Fibroblast of skin of right biceps (primary cell): ENCODE measurements around the gene SMIM27.
"Not testable (repeated sequence)": the region's sequence is repeated elsewhere in the genome, so short reads cannot be mapped to it uniquely, and the experiment has no call there.

Experiments
- DNase-seq: peaks from one replicate; pipeline ENCODE4 v3.0.0-alpha.2; 2013

Gene SMIM27, protein sequence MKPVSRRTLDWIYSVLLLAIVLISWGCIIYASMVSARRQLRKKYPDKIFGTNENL

DNA sequence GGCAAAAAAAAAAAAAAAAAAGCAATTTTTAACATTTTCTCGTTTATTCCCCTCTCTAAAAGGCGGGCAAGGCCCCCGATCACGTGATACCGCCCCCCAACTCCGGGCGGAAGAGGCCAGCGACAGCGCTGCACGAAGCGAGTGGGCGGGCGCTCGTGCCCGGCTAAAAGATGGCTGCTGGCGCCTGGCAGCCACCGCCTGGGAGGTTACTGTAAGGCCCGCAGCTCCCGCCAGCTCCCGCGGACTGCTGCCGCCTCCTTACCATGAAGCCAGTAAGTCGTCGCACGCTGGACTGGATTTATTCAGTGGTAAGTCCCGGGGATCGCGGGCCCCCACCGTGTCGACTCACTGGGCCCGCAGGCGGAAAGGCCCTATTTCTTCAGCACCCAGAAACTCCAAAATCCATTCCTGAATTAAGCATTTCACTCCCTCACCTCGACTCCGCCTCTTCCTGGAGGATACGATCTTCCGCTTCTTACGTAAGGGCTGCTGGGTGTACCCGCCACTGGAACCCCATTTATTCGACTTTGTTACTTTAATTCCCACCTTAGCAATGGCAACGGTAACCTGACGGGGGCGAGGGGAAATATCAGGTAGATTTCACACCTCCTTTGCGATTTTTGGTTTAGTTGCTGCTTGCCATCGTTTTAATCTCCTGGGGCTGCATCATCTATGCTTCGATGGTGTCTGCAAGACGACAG is at the start of gene SMIM27, which contains the start of gene TOPORS:
SMIM27 (plus strand) TSS at position 156 of the 701 bp plus-strand sequence; CDS start at position 264, 108 bp downstream.
TOPORS (minus strand) TSS at position 415 of the 701 bp plus-strand sequence; CDS start at position 265, 150 bp downstream.
- DNase-seq, result peak; percentile 90

DNA sequence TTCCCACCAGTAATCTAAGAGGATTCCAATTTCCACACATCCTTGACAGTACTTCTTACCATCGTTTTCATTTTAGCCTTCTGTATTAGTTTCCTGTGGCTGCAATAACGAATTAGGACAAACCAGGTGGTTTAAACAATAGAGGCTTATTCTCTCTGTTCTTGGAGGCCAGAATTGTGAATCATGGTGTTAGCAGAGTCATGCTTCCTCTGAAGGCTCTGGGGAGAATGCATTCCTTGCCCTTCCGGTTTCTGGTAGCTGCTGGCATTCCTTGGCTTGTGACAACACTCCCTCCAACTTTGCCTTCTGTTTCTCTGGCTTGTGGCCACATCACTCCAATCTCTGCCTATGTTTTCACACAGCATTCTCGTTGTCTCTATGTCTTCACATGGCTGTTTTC is 49.7 kb upstream of the SMIM27 start:
- DNase-seq, result peak; percentile 68

DNA sequence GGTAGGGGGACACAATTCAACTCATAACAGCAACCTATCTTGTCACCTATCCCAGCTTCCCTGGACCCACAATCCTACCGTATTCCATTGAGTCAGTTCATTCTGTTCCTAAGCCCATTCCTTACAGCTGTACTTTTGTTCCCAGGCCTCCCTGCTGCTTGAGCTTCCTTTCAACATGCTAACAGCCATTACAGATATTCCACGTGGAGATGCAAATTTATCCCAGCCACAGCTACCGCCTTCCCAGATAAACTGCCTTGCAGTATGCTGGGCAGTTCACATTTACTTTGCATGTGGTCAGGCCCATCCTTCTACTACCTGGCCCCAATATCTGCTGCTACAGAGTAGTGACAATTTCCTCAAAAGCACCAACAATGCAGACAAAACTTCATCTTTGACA is 49.1 kb upstream of the SMIM27 start:
- no peak for DNase-seq

DNA sequence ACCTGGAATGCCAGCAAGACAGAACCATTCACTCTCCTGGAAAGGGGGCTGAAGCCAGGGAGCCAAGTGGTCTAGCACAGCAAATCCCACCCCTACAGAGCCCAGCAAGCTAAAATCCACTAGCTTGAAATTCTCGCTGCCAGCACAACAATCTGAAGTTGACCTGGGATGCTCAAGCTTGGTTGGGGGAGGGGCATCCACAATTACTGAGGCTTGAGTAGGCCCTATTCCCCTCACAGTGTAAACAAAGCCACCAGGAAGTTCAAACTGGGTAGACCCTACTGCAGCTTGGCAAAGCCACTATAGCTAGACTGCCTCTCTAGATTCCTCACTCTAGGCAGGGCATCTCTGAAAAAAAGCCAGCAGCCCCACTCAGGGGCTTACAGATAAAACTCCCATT is 43.4 kb upstream of the SMIM27 start:
- DNase-seq, result no peak

DNA sequence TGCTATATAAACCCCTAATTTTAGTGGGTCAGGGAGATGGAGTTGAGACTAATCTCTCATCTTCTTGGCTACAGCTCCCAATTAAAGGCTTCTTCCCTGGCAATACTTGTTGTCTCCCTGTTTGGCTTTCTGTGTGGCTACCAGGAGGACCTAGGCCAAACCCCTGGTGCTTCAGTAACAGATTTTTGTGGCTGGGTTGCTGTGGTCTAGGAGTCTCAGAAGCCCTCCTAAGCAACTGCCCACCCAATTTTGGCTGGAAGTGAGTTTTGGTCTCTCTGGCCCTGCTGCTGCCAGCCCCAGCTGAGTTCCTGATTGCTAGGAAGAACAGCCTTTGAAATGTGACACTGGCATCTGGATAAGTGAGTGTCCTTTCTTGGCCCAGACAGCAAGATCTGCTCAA is 35.9 kb upstream of the SMIM27 start:
- DNase-seq, result no peak

DNA sequence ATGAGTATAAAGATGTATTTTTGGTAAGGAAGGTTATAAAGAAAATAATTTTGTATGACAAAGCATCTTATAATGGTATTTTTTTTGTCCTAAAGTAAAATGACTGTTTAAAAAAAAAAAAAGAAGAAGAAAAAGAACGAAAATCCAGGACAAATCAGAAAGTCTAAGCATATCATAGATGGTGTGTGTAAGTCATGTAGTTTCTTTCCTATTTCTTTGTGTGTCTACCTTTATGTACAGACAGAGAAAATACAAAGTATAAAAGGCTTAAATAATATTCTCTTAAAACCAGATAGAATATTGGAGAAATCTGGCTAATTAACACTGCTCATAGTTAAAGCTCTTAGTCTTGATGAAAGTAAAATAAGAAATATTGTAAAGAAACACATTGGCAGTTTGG is 33.9 kb upstream of the SMIM27 start:
- no peak for DNase-seq

DNA sequence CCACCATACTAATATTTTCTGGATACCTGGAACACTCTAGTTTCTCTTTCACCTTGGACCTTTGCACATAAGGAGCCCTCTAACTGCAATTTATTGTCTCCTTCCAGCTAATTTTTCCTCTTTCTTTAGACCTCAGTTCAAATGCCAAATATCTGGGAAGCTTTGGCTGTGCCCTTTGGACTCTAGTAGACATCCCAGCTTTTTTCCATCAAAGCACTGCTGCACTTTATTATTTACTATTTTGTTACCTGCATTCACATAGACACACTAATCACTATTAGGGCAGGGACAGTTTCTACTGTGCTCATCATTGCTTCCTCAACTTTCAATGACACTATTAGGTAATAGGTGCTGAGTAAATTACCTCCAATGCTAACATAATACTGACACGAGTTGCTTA is 28.2 kb upstream of the SMIM27 start:
- no peak for DNase-seq

DNA sequence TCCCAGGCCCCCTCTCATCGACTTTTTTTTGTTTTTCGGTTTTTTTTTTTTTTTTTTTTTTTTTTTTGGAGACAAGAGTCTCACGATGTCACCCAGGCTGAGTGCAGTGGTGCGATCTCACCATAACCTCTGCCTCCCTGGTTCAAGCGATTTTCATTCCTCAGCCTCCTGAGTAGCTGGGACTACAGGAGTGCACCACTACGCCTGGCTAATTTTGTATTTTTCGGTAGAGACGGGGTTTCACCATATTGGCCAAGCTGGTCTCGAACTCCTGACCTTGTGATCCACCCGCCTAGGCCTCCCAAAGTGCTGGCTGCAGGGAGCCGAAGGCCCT is 27.6 kb upstream of the SMIM27 start:
- DNase-seq, result not testable (repeated sequence)

DNA sequence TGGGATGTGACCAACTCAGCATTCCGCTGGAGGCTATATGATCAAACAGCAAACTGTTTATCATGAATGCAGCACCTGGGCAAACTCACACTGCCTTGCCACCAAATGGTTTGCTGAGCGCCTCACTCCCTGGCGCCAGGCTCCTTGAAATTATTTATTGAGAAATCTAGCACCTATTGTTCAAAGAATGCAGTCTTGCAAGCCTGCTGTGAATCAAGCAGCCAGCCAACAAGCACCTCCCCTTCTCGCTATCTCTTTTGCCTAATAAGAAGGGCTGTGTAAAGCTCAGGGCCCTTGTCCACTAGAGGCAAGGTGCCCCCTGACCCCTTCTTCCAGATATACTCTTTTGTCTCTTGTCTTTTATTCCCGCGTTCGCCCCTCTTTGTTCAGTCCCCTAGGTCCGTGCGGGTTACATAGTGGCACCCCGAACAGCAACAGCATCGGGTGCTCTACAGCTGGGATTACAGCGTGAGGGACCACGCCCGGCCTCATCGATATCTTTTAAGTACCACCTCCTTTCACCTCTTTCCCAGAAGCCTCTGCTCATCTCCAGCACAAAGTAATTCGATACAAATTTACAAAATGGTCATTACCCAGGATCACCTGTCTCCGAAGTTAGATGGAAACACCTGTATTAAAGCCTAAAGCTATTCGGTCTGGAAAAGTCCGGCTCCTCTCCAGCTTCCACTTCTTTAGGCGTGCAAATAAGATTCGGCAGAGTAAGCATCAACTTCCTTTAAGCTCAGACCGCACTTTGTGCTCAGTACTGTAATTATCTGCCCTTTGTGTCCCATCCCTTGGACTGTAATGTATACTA is 27.0 kb upstream of the SMIM27 start:
- no peak for DNase-seq

DNA sequence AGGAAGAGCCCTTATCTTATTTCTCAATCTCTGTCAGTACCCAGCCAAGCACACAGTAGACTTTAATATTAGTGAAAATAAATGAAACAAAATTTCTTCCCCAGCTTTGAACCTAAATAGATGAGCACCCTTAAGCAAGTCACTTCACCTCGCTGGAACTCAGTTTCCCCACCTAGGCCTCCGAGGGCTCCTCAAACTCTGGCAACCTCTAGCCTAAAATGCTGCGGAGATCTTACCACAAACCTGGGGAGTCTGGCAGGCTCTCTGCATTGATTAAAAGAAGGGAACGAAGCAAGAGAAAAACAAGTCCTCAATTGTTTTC is 26.5 kb upstream of the SMIM27 start:
- no peak for DNase-seq

DNA sequence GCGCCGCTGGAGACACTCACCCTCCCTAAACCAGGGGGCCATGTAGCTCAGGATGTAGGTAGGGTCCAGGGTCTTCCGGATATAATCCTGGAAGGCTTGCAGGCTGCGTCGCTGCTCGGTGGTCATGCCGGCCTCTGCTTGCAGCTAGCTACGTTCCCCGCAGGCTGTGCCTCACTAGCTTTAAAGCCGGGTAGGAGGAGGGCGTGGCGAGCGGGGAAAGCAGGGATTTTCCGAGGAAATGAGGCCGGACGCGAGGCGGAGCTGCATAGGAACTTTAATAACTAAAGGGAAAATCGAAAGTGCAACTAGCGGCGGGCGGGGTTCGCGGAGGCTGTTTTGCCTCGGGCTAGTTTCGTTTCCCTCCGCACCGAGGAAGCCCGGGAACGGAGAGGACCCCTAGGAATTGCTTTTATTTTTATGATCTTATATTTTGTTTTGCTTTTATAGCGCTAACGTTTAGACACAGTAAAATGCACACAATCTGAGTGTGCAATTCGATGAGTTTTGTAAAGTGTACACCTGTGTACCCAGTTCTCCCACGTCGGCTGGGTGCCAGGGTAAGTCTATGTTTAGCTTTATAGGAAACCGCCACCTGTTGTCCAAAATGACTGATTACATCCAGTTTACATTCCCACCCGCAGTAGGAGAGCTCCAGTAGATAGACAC is 26.0 kb upstream of the SMIM27 start, which contains the start of gene RIGI:
RIGI (minus strand) TSS at position 156 of the 666 bp plus-strand sequence; CDS start at position 126, 30 bp downstream.
- peak; percentile 90 for DNase-seq

DNA sequence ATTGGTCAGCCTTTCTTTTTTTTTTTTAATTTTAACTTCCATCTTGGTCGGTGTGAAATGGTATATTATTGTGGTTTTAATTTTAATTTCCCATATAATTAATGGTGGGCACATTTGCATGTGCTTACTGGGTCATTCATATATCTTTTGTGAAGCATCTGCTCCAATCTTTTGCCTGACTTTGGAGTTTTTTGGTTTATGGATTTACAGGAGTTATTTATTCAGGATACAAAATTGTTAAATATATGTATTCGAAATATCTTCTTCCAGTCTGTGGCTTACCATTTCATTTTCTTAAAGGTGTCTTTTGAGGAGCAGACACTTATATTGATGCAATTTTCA is 25.4 kb upstream of the SMIM27 start:
- DNase-seq, result no peak

DNA sequence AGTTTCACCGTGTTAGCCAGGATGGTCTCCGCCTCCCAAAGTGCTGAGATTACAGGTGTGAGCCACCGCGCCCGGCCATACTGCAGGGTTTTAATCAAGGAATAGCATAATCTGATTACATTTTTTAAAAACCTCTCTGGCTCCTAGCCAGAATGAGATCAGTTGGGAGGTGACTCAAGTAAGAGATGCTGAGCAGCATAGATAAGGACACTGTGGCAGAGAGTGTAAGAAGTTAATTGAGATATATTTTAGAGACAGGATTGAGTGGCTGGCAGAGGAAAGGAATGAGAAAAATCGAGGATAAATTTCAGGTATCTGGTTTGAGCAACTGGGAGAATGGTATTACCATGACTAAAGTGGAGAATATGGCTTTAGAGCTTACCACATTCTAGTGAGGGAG is 18.8 kb upstream of the SMIM27 start:
- no peak for DNase-seq

DNA sequence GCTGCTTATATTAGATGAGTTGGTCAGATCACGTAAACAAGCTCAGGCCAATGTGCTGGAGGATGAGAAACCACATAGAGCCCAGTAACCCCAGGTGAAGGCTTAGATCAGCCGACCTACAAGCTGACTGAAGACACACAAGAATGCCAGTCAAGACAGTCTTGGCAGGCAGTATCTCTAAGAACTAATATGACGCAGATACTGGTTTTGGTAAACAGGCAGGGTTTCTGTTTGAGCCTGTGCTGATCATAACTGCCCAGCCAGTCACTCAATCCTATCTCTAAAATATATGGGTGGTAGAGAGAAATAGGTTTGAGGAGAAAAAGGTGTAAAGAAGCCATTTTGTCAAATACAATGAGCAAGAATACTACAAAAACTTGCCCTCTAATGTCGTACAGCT is 18.3 kb upstream of the SMIM27 start:
- no peak for DNase-seq

DNA sequence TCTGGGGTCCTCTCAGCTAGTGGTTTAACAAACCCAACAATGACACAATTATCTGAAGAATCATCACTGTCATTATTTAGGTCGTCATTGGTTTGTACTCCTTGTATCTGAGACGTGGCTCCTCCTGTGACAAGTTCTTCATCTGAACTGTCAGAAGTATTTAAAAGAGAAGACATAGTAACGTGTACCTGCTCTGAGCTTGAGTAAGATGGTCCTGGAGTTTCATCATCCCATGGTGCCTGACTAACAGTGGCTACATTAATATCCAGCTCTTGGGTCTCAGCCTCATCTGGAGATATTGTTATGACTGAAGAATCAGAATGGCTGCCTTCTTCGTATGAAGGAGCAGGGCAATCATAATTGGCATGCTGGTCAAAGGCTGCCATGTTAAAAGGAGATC is 9.1 kb upstream of the SMIM27 start:
- DNase-seq, result no peak

DNA sequence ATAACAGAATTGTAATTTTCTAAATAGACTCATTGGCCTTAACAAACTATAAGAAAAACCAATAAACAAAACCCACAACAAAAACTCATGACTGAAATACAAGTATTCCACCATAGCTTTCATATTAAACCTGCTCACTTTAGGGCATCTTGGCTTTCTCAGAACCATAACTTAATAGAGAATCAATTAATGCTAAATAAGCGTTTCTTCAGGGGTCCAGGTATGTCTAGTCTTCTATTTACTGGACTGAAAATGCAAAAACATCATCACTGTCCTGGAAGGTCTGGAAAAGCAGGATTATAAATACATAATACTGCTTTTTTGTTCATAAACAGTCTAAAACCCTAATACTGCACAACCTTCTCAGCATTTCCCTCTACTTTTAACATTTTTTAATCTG is 6.2 kb upstream of the SMIM27 start:
- DNase-seq, result no peak

DNA sequence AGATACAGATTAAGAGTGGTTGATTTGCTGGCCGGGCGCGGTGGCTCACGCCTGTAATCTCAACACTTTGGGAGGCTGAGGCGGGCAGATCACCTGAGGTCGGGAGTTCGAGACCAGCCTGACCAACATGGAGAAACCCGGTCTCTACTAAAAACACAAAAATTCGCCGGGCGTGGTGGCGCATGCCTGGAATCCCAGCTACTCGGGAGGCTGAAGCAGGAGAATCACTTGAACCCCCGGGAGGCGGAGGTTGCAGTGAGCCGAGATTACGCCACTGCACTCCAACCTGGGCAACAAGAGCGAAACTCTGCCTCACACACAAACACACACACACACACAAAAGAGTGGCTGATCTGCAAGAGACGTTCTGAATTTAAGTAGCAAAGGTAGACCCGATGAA is 3.9 kb upstream of the SMIM27 start:
- not testable (repeated sequence) for DNase-seq

DNA sequence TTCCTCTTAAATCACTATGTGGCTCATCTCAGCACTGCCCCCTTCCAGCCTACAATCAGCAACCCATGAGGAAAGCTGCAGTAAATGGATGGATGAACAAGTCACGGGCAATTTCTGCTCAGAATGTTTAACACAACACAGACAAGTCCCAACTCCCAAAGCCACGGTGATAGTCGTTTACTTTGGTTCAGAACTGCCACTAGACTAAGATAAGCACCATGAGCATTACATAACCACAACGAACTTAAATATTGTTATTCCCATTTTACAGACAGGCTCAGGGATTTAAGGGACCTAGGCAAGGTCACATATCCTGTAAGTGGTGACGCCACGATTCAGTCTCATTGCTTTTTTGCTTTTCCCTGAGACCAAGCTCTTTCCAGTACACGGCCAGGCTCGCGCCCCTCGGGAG is 2.0 kb upstream of the SMIM27 start:
- no peak for DNase-seq

DNA sequence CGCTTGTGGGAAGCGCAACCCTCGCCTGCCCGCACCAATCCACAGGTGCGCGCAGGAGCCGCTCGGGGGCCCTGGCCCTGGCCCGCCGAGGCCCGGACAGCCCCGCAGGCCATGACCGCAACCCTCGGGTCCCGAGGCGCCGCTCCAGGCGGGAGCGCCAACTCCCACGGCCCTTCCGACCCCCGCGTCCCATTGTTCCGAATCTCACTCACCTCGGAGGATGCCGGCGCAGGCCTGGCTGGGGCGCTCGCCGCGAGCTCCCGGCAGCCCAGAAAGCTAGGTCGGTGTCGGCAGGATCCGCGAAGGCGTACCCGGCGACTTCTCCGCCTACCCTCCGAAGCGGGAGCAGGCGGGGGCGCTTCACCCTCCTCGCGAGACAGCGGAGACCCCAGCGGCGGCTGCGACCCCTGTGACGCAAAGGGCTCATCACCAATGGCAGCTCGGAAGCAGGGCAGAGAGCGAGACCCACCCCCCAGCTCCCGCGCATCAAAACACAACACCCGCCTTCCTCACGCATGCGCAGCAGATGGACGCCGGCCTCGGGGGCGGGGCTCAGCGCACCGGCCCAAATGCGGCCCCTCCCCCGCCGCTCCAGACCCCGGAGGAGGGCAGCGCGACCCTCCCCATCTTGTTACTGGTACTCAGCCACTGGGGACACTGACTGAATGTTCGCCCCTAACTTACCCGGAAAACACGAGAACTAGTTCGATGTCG is 1.4 kb upstream of the SMIM27 start:
- DNase-seq, result peak; percentile 93

DNA sequence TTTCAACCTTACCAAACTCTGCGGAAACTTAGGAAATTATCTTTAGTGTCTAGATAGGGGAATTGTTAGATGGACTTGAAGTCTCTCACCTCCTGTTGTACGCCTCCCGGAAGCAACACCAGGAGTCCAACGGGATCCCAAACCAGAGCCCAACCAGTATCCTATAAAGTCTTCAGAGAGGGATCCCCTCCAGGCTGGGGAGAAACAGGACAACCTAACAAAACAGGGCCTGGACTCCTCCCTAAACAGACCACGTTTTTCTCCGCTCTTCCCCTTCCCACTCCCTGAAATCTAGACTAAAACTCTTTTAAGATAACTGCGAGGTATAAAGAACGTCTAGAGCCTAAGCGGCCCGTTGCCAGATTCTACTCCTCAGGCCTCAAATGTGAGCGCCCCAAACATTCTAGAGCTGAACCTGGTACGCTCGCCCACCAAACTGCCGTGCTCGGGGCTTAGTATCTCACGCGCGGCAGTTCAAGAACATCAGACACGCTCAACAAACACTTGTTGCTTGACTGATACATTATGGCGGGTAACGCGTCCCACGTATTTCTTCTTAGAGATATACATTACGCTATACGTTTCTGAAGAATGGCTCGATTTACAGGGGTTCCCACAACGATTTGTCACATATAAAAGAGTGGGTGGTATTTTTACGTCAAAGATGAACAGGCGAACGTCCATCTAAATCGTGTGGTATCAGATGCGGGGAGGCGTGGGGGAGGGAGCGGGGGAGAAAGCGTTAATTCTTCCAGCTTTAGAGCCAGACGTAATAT is 663 bp upstream of the SMIM27 start:
- DNase-seq, result peak; percentile 61

DNA sequence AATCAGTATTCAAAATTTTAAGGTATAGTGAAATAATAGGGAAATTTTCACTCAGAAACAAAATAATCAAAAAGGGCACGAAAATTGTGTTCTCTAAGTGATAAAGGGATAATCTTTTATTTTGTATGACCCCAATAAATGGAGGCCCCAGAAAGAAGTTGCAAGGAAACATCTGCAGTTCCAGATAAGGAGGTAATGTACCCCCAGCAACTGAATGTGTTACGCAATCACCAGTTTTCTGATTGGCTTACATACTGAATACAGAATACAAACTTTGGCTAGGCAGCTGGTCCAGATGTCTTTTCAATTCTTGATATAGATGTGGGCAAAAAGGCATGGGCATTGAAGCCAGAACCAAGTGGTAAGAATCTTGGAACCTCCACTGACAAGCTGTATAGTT is 2.0 kb downstream of the SMIM27 start:
- DNase-seq, result no peak

DNA sequence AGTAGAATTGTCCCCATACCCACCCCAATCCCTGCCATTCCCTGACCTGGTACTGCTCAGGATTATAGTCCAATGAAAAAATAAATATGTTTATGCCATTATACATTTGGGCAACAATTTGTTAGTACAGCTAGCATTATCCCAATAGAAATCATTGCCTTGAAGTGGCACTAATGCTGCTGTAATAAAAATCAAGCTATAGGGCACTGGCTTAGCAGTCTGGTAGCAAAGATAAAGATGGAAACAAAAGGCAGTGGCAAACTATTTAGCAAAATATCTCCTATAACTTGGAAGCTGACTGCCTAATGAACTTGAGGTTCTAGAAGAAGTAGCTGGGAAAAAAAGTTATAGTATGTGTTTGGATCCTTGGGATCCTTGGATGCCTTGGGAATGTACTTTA is 2.5 kb downstream of the SMIM27 start:
- DNase-seq, result no peak
